Kidney (tissue), 14 donors: ENCODE results near the gene ECE2. TPM values are rescaled to one million over a fixed set of nuclear protein-coding genes. Genes with fewer than 3 reads are reported as not detected.

Experiments used
- DNase-seq, 5 donors: peaks; one replicate each; pipeline ENCODE4 v3.0.0-alpha.2; 2013 to 2020
- FAIRE-seq: peaks from 2 replicates; lab custom pipeline; 2012; peaks lifted over from hg19 to GRCh38; lab: Jason Lieb, UNC
- H3K27ac ChIP-seq, 2 donors: one replicate each; pipeline ENCODE4 v1.7.0; 2013; ENCODE audit warnings: low read depth in 2 of 2, low read length in 2 of 2, inconsistent platforms in 1 of 2
- H3K27me3 ChIP-seq: one replicate; pipeline ENCODE4 v1.7.1; 2013; ENCODE audit warnings: low read length, inconsistent platforms; ENCODE audit not compliant: control insufficient read depth, insufficient read depth
- H3K36me3 ChIP-seq, 3 donors: one replicate each; pipeline versions ENCODE4 v1.7.0 to v1.7.1; 2013; ENCODE audit warnings: low read length in 3 of 3, control low read depth in 1 of 3, inconsistent platforms in 1 of 3; ENCODE audit not compliant: insufficient read depth in 3 of 3, control insufficient read depth in 2 of 3
- H3K4me1 ChIP-seq, 3 donors: one replicate each; pipeline versions ENCODE4 v1.7.0 to v1.7.1; 2013; ENCODE audit warnings: low read length in 3 of 3, inconsistent platforms in 1 of 3, low read depth in 1 of 3; ENCODE audit not compliant: control insufficient read depth in 2 of 3, insufficient read depth in 2 of 3
- H3K4me3 ChIP-seq, 3 donors: one replicate each; pipeline versions ENCODE4 v1.7.0 to v1.8.1; 2013; ENCODE audit warnings: low read length in 3 of 3, control low read depth in 1 of 3, inconsistent platforms in 1 of 3
- H3K9ac ChIP-seq, 3 donors: one replicate each; pipeline versions ENCODE4 v1.7.0 to v1.7.1; 2013; ENCODE audit warnings: low read length in 3 of 3, control low read depth in 1 of 3, inconsistent platforms in 1 of 3
- H3K9me3 ChIP-seq, 3 donors: one replicate each; pipeline versions ENCODE4 v1.7.0 to v1.7.1; 2013; ENCODE audit warnings: low read length in 3 of 3, control low read depth in 1 of 3, inconsistent platforms in 1 of 3; ENCODE audit not compliant: control insufficient read depth in 2 of 3, insufficient read depth in 1 of 3
- CTCF ChIP-seq: IDR thresholded peaks from 3 replicates; pipeline ENCODE4 v1.5.1; 2012; ENCODE audit warnings: mild to moderate bottlenecking, moderate library complexity, borderline replicate concordance; ENCODE audit not compliant: insufficient read depth; ENCODE audit errors: extremely low read depth
- intact Hi-C: fragments of 100-400 bp; cut with DNase I; formaldehyde crosslinking; loops from one replicate; pipeline ENCODE4 v1.11.1; 2022
- polyA plus RNA-seq: library from polyadenylated mRNA; stranded (reverse); fragments of 350-450 nt; fragmentation: Illumina TruSeq; extraction: RNeasy Lipid Tissue Mini Kit (QIAGEN cat#74804); gene quantifications from one replicate; pipeline ENCODE4 v1.2.3, GENCODE V29; 2014; ENCODE audit warnings: low read depth, low replicate concordance; ENCODE audit not compliant: insufficient read depth
- total RNA-seq: library from RNA; stranded (reverse); fragmentation: NEBNext Ultra II Directional; extraction: Animal tissue kit (Norgen Biotek cat#: 25700); gene quantifications from one replicate; pipeline ENCODE4 v1.2.1, GENCODE V29; 2021
- donor health status: control.
- donor health status: control.
- donor health status: control.
- donor health status: control.
- donor health status: control.
- donor health status: DM: yes; HTN: yes; CAD: no.
- donor health status: Normal renal cell carcinoma (clear cell type).

The ECE2 gene
- total and polyA plus RNA-seq, 2 donors from 2014 or later, result not detected

GRCh38 chr3:184308744-184309143 is 32.9 kb downstream of the ECE2 start:
- Histone ChIP-seq H3K27ac (no peak overlapping the region), H3K9me3 (no peaks in the 10 kb centered on the region), H3K27me3 (no peaks in the 10 kb centered on the region), H3K4me3 (no peak overlapping the region), H3K36me3 (peaks cover 0 to 42% (median 36%) of the 10 kb centered on the region in 3 donors), H3K9ac (no peak overlapping the region), H3K4me1 (no peaks in the 10 kb centered on the region)
- FAIRE-seq, result no peak
- intact Hi-C loops, result no loop called here
- TF ChIP-seq CTCF, result no peak
- no peak for DNase-seq

DNA sequence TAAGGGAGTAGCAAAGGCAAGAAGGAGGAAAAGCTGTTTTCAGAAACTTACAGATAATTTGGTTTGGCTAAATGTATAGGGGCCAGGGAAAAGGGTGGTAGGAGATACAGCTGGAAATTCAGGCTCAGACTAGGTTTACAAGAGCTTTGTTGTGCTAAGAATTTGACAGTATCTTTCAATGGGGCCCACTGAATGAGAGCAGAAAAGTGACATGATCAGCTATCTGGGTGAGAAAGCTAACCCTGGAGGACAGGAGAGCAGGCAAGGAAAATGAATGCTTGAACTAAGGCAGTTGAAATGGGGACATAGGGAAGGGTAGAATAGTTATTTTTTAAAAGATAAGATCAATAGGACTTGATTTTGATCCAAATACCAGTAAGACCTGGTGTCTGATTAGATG is 35.8 kb downstream of the ECE2 start:
- FAIRE-seq, result no peak
- Histone ChIP-seq H3K9ac (no peak overlapping the region), H3K4me3 (no peak overlapping the region), H3K9me3 (no peaks in the 10 kb centered on the region), H3K27me3 (no peaks in the 10 kb centered on the region), H3K27ac (no peak overlapping the region), H3K4me1 (peaks cover 0 to 9% (median 5%) of the 10 kb centered on the region in 3 donors), H3K36me3 (peaks cover 0 to 18% (median 17%) of the 10 kb centered on the region in 3 donors)
- DNase-seq, result no peak
- TF ChIP-seq CTCF, result no peak
- intact Hi-C loops, result no loop called here

DNA sequence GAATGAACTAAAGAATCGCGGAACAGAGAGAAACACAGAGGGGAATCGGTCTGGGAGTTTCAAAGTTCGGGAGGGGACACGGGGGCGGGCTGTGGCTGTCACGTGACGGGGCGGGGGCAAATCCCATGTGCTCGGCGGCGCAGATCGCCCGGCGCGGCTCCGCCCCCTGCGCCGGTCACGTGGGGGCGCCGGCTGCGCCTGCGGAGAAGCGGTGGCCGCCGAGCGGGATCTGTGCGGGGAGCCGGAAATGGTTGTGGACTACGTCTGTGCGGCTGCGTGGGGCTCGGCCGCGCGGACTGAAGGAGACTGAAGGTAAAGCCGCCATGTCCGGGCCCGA is 38.5 kb downstream of the ECE2 start, which contains the start of gene EIF4G1:
Gene EIF4G1, plus strand, starts transcription at position 244 of the 337 bp plus-strand sequence. CDS start 1,191 bp downstream, outside the sequence.
- Histone ChIP-seq H3K36me3 (peaks cover 0 to 10% (median 5%) of the 10 kb centered on the region in 3 donors), H3K27ac (peak within 1 kb of the TSS; percentile 90 to 94), H3K9me3 (no peaks in the 10 kb centered on the region), H3K4me1 (peaks cover 0 to 24% (median 19%) of the 10 kb centered on the region in 3 donors), H3K4me3 (peak within 1 kb of the TSS; percentile 79 to 90 (median 85)), H3K9ac (peak within 1 kb of the TSS; percentile 61 to 87 (median 85)), H3K27me3 (no peaks in the 10 kb centered on the region)
- intact Hi-C loops, result no loop called here
- TF ChIP-seq CTCF, result no peak
- no peak for FAIRE-seq
- DNase-seq, result peak; percentile 94 to 99 (median 96)
